ENCODE measurements around the gene CD33.

The CD33 gene

DNA sequence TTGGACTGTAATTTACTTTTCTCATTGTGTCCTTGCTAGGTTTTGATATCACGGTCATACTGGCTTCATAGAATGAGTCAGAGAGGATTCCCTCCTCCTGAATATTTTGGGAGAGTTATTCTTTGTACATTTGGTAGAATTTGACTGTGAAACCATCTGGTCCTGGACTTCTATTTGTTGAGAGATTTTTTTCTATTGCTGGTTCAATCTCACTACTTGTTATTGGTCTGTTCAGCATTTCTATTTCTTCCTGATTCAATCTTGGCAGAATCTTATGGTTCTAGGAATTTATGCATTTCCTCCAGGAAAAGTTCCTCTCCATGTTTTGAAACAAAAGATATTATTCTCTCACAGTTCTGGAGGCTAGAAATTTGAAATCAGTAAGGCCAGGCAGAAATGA lies 4.9 kb upstream of the CD33 start:
- ATAC-seq, result no peak

DNA sequence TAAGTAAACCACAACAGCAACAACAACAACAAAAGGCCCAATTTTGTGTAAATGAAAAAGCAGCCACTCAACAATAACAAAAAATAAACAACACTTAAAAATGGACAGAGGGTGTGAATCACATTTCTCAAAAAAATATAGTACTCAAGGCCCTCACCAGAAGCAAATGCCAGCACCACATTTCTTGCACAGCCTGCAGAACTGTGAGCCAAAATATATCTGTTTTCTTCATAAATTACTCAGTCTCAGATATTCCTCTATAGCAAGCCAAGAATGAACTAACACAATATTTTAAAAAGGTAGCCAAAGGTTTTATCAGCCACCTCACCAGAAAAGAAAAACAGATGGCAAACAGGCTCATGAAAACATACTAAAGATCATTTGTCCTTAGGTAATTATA lies 3.9 kb upstream of the CD33 start:
- TF ChIP-seq ZC3H10 (CRISPR knock-in tag; IDR thresholded peaks at IDR 0.05) (no peak), ZFP30 (CRISPR knock-in tag; IDR thresholded peaks at IDR 0.05) (no peak), PATZ1 (CRISPR knock-in tag; IDR thresholded peaks at IDR 0.05; ENCODE audit: borderline replicate concordance) (no peak), TOX (CRISPR knock-in tag; IDR thresholded peaks at IDR 0.05; ENCODE audit: borderline replicate concordance) (no peak), CREB5 (CRISPR knock-in tag; IDR thresholded peaks at IDR 0.05; ENCODE audit: low read depth) (no peak), ARNTL (CRISPR knock-in tag; IDR thresholded peaks at IDR 0.05; ENCODE audit: borderline replicate concordance, low read depth) (no peak), BACH2 (CRISPR knock-in tag; IDR thresholded peaks at IDR 0.05; ENCODE audit: borderline replicate concordance) (no peak), GLIS3 (CRISPR knock-in tag; IDR thresholded peaks at IDR 0.05) (no peak), ZNF70 (CRISPR knock-in tag; IDR thresholded peaks at IDR 0.05) (no peak), ESRRG (CRISPR knock-in tag; IDR thresholded peaks at IDR 0.05) (no peak), TCF4 (CRISPR knock-in tag; IDR thresholded peaks at IDR 0.05; ENCODE audit: borderline replicate concordance) (no peak), SNAI2 (CRISPR knock-in tag; IDR thresholded peaks at IDR 0.05) (no peak), ZNF565 (CRISPR knock-in tag; conservative IDR thresholded peaks at IDR 0.05; ENCODE audit: low read depth) (no peak), ZFP3 (CRISPR knock-in tag; IDR thresholded peaks at IDR 0.05) (no peak), RARB (CRISPR knock-in tag; IDR thresholded peaks at IDR 0.05) (no peak)
- TF ChIP-seq, protein P1, sequence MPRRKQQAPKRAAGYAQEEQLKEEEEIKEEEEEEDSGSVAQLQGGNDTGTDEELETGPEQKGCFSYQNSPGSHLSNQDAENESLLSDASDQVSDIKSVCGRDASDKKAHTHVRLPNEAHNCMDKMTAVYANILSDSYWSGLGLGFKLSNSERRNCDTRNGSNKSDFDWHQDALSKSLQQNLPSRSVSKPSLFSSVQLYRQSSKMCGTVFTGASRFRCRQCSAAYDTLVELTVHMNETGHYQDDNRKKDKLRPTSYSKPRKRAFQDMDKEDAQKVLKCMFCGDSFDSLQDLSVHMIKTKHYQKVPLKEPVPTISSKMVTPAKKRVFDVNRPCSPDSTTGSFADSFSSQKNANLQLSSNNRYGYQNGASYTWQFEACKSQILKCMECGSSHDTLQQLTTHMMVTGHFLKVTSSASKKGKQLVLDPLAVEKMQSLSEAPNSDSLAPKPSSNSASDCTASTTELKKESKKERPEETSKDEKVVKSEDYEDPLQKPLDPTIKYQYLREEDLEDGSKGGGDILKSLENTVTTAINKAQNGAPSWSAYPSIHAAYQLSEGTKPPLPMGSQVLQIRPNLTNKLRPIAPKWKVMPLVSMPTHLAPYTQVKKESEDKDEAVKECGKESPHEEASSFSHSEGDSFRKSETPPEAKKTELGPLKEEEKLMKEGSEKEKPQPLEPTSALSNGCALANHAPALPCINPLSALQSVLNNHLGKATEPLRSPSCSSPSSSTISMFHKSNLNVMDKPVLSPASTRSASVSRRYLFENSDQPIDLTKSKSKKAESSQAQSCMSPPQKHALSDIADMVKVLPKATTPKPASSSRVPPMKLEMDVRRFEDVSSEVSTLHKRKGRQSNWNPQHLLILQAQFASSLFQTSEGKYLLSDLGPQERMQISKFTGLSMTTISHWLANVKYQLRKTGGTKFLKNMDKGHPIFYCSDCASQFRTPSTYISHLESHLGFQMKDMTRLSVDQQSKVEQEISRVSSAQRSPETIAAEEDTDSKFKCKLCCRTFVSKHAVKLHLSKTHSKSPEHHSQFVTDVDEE (CRISPR knock-in tag; IDR thresholded peaks at IDR 0.05), result no peak
- TF ChIP-seq, protein P2, sequence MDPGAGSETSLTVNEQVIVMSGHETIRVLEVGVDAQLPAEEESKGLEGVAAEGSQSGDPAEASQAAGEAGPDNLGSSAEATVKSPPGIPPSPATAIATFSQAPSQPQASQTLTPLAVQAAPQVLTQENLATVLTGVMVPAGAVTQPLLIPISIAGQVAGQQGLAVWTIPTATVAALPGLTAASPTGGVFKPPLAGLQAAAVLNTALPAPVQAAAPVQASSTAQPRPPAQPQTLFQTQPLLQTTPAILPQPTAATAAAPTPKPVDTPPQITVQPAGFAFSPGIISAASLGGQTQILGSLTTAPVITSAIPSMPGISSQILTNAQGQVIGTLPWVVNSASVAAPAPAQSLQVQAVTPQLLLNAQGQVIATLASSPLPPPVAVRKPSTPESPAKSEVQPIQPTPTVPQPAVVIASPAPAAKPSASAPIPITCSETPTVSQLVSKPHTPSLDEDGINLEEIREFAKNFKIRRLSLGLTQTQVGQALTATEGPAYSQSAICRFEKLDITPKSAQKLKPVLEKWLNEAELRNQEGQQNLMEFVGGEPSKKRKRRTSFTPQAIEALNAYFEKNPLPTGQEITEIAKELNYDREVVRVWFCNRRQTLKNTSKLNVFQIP (CRISPR knock-in tag; IDR thresholded peaks at IDR 0.05; ENCODE audit: borderline replicate concordance, low read depth), result no peak
- ATAC-seq, result no peak

More for the DNA sequence above, 4.9 kb upstream of the CD33 start:
- TF ChIP-seq, protein P2 (CRISPR knock-in tag; IDR thresholded peaks at IDR 0.05; ENCODE audit: borderline replicate concordance, low read depth), result no peak
- no peak for TF ChIP-seq ISL1 (CRISPR knock-in tag; IDR thresholded peaks at IDR 0.05)
- no peak for TF ChIP-seq OSR1 (CRISPR knock-in tag; IDR thresholded peaks at IDR 0.05)
- no peak for TF ChIP-seq CREB5 (CRISPR knock-in tag; IDR thresholded peaks at IDR 0.05; ENCODE audit: low read depth)
- no peak for TF ChIP-seq PATZ1 (CRISPR knock-in tag; IDR thresholded peaks at IDR 0.05; ENCODE audit: borderline replicate concordance)

Measured in SK-N-SH treated with all-trans-retinoic acid at 6 μM for 48 hours (cell line).